Activated T-helper 2 cell treated with anti-CD3 and anti-CD28 coated beads, Interferon-gamma antibody, Interleukin-2, Interleukin-4, amounts not matched to agents 10 μg/mL and 5 μg/mL and 100 μg/mL, durations not matched to agents 14 hours and 24 hours and 36 hours (primary cell): ENCODE results near the gene ARID3A. TPM values are rescaled to one million over a fixed set of nuclear protein-coding genes. Genes with fewer than 3 reads are reported as not detected.
A peak's percentile ranks its signal among the peaks of the same experiment; 100 is the strongest.

Experiments used
- DNase-seq: peaks from one replicate; pipeline ENCODE4 v3.0.0; 2021; ENCODE audit warnings: low spot score
- H3K27ac Mint-ChIP-seq: one replicate; pipeline ENCODE4 v1.8.0; 2021; ENCODE audit warnings: mixed read lengths
- H3K27me3 Mint-ChIP-seq: one replicate; pipeline ENCODE4 v1.8.0; 2021; ENCODE audit warnings: low read depth, mixed read lengths
- H3K36me3 Mint-ChIP-seq: one replicate; pipeline ENCODE4 v1.8.0; 2021; ENCODE audit warnings: low read depth, mixed read lengths
- H3K4me1 Mint-ChIP-seq: one replicate; pipeline ENCODE4 v1.8.0; 2021; ENCODE audit warnings: low read depth, mixed read lengths
- H3K4me3 Mint-ChIP-seq: one replicate; pipeline ENCODE4 v1.8.0; 2021; ENCODE audit warnings: low read depth, mild to moderate bottlenecking, moderate library complexity, mixed read lengths
- H3K9me3 Mint-ChIP-seq: one replicate; pipeline ENCODE4 v1.8.0; 2021; ENCODE audit warnings: mixed read lengths
- intact Hi-C: fragments of 100-400 bp; cut with micrococcal nuclease; formaldehyde crosslinking; loops from one replicate; pipeline ENCODE4 v1.15.1; 2023
- total RNA-seq: library from RNA; stranded (reverse); gene quantifications from 2 replicates; pipeline ENCODE4 v1.2.3, GENCODE V29; 2022

ARID3A gene
- total RNA-seq, 1 donor from 2014 or later = 42.0 TPM

DNA sequence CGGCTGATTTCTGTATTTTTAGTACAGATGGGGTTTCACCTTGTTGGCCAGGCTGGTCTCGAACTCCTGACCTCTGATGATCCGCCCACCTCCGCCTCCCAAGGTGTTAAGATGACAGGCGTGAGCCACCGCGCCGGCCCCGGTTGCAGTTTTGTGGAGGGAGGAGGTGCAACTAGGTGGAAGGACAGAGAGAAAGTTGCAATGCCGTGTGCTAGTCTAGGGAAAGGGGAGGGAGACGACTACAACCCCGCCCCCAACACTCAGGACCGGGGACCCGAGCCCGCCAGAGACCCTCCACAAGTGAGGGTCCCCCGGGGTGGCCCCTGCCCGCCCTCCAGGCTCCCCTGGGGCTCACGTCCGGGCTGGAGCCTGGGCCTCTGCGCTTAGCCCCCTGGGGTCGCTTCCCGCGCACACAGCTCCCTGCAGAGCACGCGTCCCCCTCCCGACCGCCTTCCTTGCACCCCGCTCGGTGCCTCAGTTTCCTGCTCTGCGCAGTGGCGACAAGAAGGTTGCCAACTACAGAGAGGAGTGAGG, 1.2 kb upstream of the ARID3A start:
- Mint-ChIP-seq H3K27ac (peak overlapping the region; percentile 78), H3K9me3 (no peaks in the 10 kb centered on the region), H3K27me3 (peaks cover 1% of the 10 kb centered on the region), H3K4me1 (peaks cover 12% of the 10 kb centered on the region), H3K4me3 (peak overlapping the region; percentile 80), H3K36me3 (no peaks in the 10 kb centered on the region)
- no peak for DNase-seq
- intact Hi-C loops = loop anchor here (1.0 to 10.0 kb wide), 5 partner anchors 60 to 318 kb away; partner anchors contain the start of genes ATP5F1D, GRIN3B, RNF126 and WDR18

- no peak for DNase-seq
- intact Hi-C loops = loop anchor here (1.0 to 10.0 kb wide), 5 partner anchors 59 to 317 kb away; partner anchors contain the start of genes ATP5F1D, GRIN3B, RNF126 and WDR18
- H3K36me3 Mint-ChIP-seq = no peaks in the 10 kb centered on the region
- H3K9me3 Mint-ChIP-seq = no peaks in the 10 kb centered on the region
- H3K27ac Mint-ChIP-seq = peak overlapping the region; percentile 80
- H3K27me3 Mint-ChIP-seq = peaks cover 1% of the 10 kb centered on the region
- peaks cover 12% of the 10 kb centered on the region for H3K4me1 Mint-ChIP-seq
- peak overlapping the region; percentile 80 for H3K4me3 Mint-ChIP-seq
Measured at GRCh38 chr19:925087-925525, 729 bp upstream of the ARID3A start.

GRCh38 chr19:926323-926588, 421 bp downstream of the ARID3A start:
- H3K27ac Mint-ChIP-seq = no peak overlapping the region
- peaks cover 6% of the 10 kb centered on the region for H3K4me1 Mint-ChIP-seq
- H3K36me3 Mint-ChIP-seq = peaks cover 5% of the 10 kb centered on the region
- DNase-seq = no peak
- peak overlapping the region; percentile 66 for H3K4me3 Mint-ChIP-seq
- H3K27me3 Mint-ChIP-seq = no peaks in the 10 kb centered on the region
- intact Hi-C loops = loop anchor here (5.0 to 10.0 kb wide), 3 partner anchors 159 to 316 kb away; partner anchors contain the start of genes ATP5F1D and RNF126
- no peaks in the 10 kb centered on the region for H3K9me3 Mint-ChIP-seq

- peaks cover 3% of the 10 kb centered on the region for H3K4me1 Mint-ChIP-seq
- H3K36me3 Mint-ChIP-seq = peaks cover 5% of the 10 kb centered on the region
- no peaks in the 10 kb centered on the region for H3K9me3 Mint-ChIP-seq
- H3K27me3 Mint-ChIP-seq = no peaks in the 10 kb centered on the region
- H3K4me3 Mint-ChIP-seq = peak overlapping the region; percentile 83
- intact Hi-C loops = loop anchor here (5.0 to 10.0 kb wide), 3 partner anchors 158 to 316 kb away; partner anchors contain the start of genes ATP5F1D and RNF126
- no peak for DNase-seq
- peak overlapping the region; percentile 49 for H3K27ac Mint-ChIP-seq
Measured at GRCh38 chr19:926589-927350, 935 bp downstream of the ARID3A start.

DNA sequence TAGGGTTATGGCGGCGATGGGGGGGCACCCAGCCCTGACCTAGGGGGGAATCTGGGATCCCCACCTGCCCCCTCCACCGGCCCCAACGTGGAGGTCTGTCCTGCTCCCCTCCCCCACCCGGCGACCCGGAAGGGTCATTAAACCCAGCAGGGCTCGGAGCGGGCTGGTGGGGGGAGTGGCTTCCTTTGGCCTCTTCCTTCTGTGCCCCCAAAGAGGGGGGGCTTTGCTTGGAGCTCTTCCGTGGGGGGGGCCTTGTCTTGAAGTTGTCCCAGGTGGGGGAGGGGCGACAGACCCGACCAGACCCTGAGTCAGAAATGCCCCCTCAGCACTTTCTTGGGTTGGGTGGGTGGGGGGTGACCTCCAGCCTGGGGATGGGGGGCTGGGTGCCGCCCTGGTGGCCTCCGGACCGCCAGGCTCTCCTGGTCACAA, 1.5 kb downstream of the ARID3A start:
- DNase-seq = no peak
- intact Hi-C loops = loop anchor here (5.0 to 10.0 kb wide), 3 partner anchors 157 to 315 kb away; partner anchors contain the start of genes ATP5F1D and RNF126
- peak overlapping the region; percentile 39 for H3K4me3 Mint-ChIP-seq

GRCh38 chr19:927780-928401, 2.1 kb downstream of the ARID3A start:
- H3K9me3 Mint-ChIP-seq = no peaks in the 10 kb centered on the region
- peak overlapping the region; percentile 39 for H3K4me3 Mint-ChIP-seq

More for the DNA sequence above, 1.5 kb downstream of the ARID3A start:
- Mint-ChIP-seq H3K36me3 (peaks cover 9% of the 10 kb centered on the region), H3K27ac (no peak overlapping the region), H3K9me3 (no peaks in the 10 kb centered on the region), H3K27me3 (no peaks in the 10 kb centered on the region), H3K4me1 (no peaks in the 10 kb centered on the region)

DNA sequence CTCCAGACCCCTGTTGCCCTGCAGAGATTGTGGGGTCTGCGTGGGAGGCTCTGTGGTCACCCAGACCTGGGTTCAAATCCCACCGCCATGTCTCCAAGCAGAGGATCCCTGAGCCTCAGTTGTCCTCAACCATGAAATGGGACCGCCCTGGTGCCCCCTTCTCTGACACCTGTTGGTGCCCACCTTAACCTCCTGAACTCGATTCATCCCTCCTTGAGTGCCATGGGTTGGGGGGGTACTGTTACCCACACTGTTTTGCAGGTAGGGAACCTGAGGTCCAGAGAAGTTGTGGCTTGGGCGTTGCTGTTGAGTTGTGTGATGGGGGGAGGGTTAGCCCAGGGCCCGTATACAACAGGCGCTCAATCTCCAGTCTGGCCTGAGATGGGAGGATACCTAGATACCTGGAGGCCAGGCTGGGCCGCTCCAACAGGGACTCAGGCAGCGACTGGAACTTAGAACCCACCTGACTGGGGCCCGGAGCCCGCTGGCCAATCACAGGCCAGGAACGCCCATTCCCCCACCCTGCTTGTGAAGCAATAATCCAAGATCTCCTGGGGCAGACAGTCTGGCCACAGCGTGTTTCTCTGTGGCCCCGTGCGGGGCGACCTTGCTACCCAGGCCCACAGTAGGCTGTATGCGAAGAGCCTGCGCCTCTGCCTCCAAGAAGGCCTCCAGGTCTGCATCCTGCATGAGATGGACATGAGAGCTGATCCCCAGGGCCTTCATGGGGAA, 2.8 kb downstream of the ARID3A start:
- Mint-ChIP-seq H3K27ac (no peak overlapping the region), H3K27me3 (no peaks in the 10 kb centered on the region), H3K4me3 (peak overlapping the region; percentile 39), H3K36me3 (peaks cover 11% of the 10 kb centered on the region), H3K9me3 (no peaks in the 10 kb centered on the region), H3K4me1 (peaks cover 3% of the 10 kb centered on the region)
- no peak for DNase-seq
- intact Hi-C loops = loop anchor here (5.0 to 10.0 kb wide), 3 partner anchors 156 to 314 kb away; partner anchors contain the start of genes ATP5F1D and RNF126

More at GRCh38 chr19:927780-928401, 2.1 kb downstream of the ARID3A start:
- Mint-ChIP-seq H3K27ac (no peak overlapping the region), H3K36me3 (peaks cover 11% of the 10 kb centered on the region), H3K27me3 (no peaks in the 10 kb centered on the region), H3K4me1 (peaks cover 3% of the 10 kb centered on the region)
- DNase-seq = no peak
- intact Hi-C loops = loop anchor here (5.0 to 10.0 kb wide), 3 partner anchors 157 to 314 kb away; partner anchors contain the start of genes ATP5F1D and RNF126

DNA sequence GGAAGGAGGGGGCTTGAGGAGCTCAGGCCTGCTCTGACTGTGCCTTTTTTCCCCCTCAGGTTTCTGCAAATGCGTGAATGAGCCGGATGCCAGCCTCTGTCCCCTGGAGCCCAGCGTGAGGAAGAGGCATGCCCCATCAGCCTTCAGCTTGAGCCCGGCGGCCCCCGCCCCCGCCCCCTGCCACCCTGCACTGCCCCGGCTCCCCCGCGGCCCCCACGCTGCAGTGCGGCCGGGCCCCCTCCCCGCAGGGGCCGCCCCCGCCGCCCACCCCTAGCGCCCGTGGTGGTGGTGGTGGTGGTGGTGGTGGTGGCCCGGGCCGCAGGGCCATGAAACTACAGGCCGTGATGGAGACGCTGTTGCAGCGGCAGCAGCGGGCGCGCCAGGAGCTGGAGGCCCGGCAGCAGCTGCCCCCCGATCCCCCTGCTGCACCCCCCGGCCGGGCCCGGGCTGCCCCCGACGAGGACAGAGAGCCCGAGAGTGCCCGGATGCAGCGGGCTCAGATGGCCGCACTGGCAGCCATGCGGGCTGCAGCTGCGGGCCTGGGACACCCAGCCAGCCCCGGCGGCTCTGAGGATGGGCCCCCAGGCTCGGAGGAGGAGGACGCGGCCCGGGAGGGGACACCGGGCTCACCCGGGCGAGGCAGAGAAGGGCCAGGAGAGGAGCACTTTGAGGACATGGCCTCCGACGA, 3.5 kb downstream of the ARID3A start:
- Mint-ChIP-seq H3K27ac (no peak overlapping the region), H3K27me3 (no peaks in the 10 kb centered on the region), H3K9me3 (no peaks in the 10 kb centered on the region), H3K4me1 (peaks cover 3% of the 10 kb centered on the region), H3K36me3 (peaks cover 11% of the 10 kb centered on the region), H3K4me3 (no peak overlapping the region)
- intact Hi-C loops = loop anchor here (5.0 to 10.0 kb wide), 3 partner anchors 155 to 313 kb away; partner anchors contain the start of genes ATP5F1D and RNF126
- no peak for DNase-seq

GRCh38 chr19:929891-930258, 4.0 kb downstream of the ARID3A start:
- DNase-seq = no peak
- intact Hi-C loops = loop anchor here (5.0 to 10.0 kb wide), 3 partner anchors 155 to 312 kb away; partner anchors contain the start of genes ATP5F1D and RNF126
- no peaks in the 10 kb centered on the region for H3K9me3 Mint-ChIP-seq
- no peaks in the 10 kb centered on the region for H3K27me3 Mint-ChIP-seq
- H3K4me1 Mint-ChIP-seq = peaks cover 3% of the 10 kb centered on the region
- H3K4me3 Mint-ChIP-seq = no peak overlapping the region
- H3K36me3 Mint-ChIP-seq = peaks cover 11% of the 10 kb centered on the region
- no peak overlapping the region for H3K27ac Mint-ChIP-seq

DNA sequence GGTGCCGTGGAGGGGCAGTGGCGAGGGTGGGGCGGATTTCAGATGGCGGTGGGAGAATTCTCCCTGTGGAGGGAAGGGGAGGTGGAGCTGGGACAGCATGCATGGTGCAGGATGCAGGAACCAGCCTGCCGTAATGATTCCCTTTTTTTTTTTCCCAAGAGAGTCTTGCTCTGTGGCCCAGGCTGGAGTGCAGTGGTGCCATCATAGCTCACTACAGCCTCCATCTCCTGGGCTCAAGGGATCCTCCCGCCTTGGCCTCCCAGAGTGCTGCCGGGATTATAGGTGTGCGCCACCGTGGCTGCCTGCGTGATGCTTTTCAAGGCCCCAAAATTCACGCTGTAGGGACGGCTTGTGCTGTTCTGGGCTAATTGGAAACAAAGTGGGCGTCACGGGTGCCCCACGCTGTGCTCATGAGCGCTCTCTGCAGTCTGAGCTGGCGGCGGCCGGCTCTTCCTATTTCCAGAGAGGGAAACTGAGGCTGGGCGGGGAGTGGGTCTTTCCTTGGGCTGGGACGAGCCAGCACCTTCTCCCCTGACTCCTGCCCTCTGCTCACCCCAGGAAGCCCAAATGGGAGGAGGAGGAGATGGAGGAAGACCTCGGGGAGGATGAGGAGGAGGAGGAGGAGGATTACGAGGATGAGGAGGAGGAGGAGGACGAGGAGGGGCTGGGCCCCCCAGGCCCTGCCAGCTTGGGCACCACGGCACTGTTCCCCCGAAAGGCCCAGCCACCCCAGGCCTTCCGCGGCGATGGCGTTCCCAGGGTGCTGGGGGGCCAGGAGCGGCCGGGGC, 6.2 kb downstream of the ARID3A start:
- Mint-ChIP-seq H3K27me3 (no peaks in the 10 kb centered on the region), H3K36me3 (peaks cover 19% of the 10 kb centered on the region), H3K4me1 (peaks cover 3% of the 10 kb centered on the region), H3K9me3 (no peaks in the 10 kb centered on the region), H3K27ac (no peak overlapping the region), H3K4me3 (no peak overlapping the region)
- DNase-seq = no peak
- intact Hi-C loops = no loop called here
